GM13977 (cell line): Measurements from ENCODE around the gene MGAT3.

Experiments
- DNase-seq: peaks from one replicate; pipeline ENCODE4 v3.0.0; 2012; ENCODE audit warnings: low spot score
- in situ Hi-C: fragments of 300-500 bp; cut with MboI; formaldehyde crosslinking; loops from one replicate; pipeline ENCODE4 v1.12.0; 2022; ENCODE audit warnings: low sequenced_read_pairs, low pct_unique_long_range_greater_than_20kb, mixed read lengths, inconsistent platforms; ENCODE audit not compliant: unreplicated experiment
- TF ChIP-seq, protein P1 (sequence below): IDR thresholded peaks from 2 replicates; pipeline ENCODE4 v1.5.1; 2012; ENCODE audit warnings: mild to moderate bottlenecking, control low read depth; ENCODE audit not compliant: insufficient read depth; ENCODE audit errors: extremely low read depth, missing control alignments

MGAT3 gene

DNA sequence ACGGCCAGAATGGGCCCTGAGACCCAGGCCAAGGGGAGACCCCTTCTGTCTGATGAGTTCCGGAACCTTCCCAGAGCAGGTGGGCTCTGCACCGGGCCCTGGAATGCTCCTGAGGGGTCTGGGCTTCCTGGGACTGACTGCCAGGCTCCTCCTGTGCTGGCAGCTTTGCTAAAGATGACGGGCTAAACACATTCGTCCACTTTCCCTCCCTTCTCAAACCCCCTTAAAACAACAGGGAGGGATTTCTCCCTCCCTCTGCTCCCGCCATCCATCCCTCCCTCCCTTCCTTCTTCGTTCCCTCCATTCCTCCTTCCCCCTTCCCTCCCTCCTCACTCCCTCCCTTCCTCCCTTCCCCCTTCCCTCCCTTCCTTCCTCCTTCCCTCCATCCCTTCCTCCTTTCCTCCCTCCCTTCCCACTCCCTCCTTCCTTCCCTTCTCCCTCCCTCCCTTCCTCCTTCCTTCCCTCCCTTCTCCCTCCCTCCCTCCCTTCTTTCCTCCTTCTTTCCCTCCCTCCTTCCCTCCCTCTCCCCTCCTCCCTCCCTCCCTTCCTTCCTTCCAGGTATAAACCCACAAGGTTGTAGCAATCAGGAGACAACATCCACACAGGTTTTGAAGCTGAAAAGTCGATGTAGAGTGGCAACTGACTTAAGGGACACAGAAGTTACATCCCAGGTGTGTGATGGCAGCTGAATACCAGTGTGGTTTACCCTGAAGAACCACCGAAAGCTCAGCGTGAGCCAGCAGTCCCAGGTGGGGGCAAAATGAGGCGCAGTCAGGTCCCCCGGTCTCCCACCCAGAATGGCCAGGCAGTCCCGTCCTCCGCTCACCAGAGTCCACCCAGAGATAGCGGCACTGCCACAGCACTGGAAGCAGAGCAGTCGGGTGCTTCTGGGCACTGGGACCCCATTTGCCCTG, 18.8 kb upstream of the MGAT3 start:
- no peak for DNase-seq
- in situ Hi-C loops = no loop called here
- TF ChIP-seq, protein P1, sequence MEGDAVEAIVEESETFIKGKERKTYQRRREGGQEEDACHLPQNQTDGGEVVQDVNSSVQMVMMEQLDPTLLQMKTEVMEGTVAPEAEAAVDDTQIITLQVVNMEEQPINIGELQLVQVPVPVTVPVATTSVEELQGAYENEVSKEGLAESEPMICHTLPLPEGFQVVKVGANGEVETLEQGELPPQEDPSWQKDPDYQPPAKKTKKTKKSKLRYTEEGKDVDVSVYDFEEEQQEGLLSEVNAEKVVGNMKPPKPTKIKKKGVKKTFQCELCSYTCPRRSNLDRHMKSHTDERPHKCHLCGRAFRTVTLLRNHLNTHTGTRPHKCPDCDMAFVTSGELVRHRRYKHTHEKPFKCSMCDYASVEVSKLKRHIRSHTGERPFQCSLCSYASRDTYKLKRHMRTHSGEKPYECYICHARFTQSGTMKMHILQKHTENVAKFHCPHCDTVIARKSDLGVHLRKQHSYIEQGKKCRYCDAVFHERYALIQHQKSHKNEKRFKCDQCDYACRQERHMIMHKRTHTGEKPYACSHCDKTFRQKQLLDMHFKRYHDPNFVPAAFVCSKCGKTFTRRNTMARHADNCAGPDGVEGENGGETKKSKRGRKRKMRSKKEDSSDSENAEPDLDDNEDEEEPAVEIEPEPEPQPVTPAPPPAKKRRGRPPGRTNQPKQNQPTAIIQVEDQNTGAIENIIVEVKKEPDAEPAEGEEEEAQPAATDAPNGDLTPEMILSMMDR = no peak

DNA sequence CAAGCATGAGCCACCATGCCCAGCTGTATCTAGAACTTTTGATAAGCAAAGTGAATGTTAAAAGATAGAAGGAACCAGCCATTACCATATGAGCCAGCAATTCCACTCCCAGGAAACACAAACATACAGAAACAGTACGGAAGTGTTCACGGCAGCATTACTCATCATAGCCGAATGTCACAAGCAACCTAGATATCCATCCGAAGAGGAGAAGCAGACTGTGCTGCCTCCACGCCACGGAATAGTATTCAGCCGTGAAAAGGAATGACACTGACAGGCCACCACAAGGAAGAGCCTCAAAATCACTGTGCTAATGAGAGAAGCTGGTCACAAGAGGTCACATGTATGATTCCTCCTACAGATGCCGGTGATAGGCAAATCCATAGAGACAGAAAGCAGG, 17.6 kb upstream of the MGAT3 start:
- DNase-seq = no peak
- in situ Hi-C loops = no loop called here
- TF ChIP-seq, protein P1 = no peak

DNA sequence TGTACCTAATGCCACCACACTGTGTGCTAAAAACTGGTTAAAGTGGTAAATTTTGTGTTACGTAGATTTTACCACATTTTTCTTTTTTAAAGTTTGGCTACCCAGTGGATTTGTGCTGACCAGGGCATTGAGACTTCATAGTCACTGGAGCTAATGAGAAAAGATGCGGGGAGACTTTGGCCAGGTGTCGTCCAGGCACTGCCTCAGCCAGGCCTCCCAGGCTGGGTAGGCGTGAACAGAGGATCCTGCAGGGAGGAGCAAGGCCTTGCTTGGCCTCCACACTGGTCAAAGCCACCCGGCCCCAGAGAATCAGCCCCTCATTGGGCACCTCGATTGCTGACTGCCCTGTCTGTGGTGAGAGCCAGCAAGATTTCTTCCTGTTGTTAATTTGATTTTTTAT, 13.4 kb upstream of the MGAT3 start:
- in situ Hi-C loops = no loop called here
- no peak for DNase-seq
- TF ChIP-seq, protein P1 = no peak

DNA sequence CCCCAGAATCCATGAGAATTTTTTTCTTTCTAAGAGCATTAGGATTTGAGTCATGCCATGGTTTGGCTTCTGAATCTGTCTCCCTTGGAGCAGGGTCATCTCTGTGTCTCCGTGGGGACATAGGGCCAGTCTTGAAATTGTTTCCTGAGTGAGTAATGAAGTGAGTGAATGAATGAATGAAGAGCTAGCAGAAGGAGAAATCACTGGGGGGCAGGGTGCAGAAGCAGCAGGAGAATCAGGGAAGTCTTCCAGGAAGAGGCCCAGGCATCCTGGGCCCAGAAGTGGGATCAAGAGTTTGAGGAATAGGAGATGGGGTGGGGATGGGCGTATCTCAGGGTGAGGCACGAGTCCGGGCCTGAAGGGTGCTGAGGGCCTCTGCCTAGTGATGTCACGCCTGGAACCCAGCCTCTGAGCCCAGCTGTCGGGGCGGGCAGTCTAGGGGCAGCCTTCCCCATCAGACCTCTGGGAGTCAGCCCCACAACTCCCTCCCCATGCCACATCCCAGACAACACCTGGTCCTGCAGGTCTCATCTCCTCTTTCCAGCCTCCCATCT, 12.5 kb upstream of the MGAT3 start:
- DNase-seq = no peak
- in situ Hi-C loops = no loop called here
- TF ChIP-seq, protein P1 = no peak

DNA sequence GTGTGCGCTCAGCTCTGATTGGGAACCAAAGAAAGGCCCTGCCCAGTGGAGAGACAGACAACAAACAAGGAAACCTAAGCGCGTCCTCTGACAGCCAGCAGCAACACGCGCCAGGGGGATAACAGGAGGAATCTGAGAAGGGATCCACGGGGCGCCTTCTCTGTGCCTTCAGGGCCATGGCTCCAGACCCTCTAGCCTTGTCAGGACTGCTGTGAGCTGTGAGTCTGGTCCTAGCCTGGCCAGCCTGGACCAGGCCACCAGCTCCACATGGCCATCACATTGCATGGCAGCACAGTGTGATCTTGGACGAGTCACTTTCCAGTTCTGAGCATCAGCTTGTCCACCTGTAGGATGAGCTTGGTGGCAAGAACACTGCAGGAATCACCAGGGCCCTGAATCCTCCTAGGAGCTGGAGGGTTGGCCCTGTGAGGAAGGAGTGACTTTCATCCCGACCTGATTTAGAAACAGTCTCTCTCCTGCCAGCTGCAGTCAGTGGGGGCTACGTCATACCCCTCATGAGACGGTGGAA, 11.8 kb upstream of the MGAT3 start:
- TF ChIP-seq, protein P1 = no peak
- in situ Hi-C loops = no loop called here
- no peak for DNase-seq

DNA sequence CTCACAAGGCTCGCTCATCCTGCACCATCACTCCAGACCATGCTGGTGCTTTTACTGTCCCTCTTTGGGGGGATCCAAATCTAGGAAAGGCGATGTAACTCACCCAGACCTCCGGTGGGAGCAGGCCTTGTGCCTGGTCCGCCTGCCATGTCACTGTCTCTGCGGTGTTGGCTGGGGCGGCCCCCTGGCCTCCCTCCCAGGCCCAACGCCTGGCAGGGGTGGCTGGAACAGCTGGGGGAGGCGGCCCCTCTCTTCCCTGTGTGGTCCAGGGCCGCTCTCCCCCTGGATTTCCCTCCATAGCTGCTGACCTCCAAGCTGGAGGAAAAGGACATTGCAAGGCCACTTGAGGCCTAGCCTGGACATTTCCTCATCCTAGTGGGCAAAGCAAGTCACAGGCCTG, 11.1 kb upstream of the MGAT3 start:
- in situ Hi-C loops = no loop called here
- no peak for DNase-seq
- TF ChIP-seq, protein P1 = no peak
